IMR-90 (cell line): ENCODE data around the gene TTC28. TPM values are rescaled to one million over a fixed set of nuclear protein-coding genes. Genes with fewer than 3 reads are reported as not detected.

Source experiments
- ATAC-seq: fragments of 200-7000 bp; cut with Tn5 transposase; 2 replicates; pipeline ENCODE4 v1.9.1; 2020; ENCODE audit warnings: low read depth, mild to moderate bottlenecking, moderate library complexity
- BruUV-seq: library from RNA; stranded (reverse); fragments of 400-500 nt; replicated peaks from 2 replicates; lab custom pipeline; 2021; lab: Mats Ljungman, UMichigan
- CTCF ChIA-PET: fragments of 300-600 bp; formaldehyde crosslinking; extraction: SDS; loops from one replicate; lab custom pipeline; 2021; ENCODE audit warnings: antibody characterized with exemption; lab: Yijun Ruan, JAX
- POLR2A ChIA-PET: fragments of 300-600 bp; sonication (Branson Sonifier 250); formaldehyde crosslinking; loops from one replicate; lab custom pipeline; 2022; ENCODE audit warnings: antibody characterized with exemption; ENCODE audit not compliant: unreplicated experiment; lab: Charles Lee
- DNase-seq: peaks from one replicate; pipeline ENCODE4 v3.0.0; 2013
- H2AFZ ChIP-seq: replicated peaks from 2 replicates; pipeline ENCODE3; 2013; ENCODE audit warnings: low read length, mild to moderate bottlenecking; ENCODE audit not compliant: poor library complexity
- H2AK5ac ChIP-seq: 2 replicates; pipeline ENCODE4 v1.6.1; 2013; ENCODE audit warnings: low read depth, low read length, inconsistent platforms
- H2AK9ac ChIP-seq: replicated peaks from 2 replicates; pipeline ENCODE3; 2013; ENCODE audit warnings: mild to moderate bottlenecking, low read depth, low read length, moderate library complexity; ENCODE audit not compliant: poor library complexity
- H2BK120ac ChIP-seq: 2 replicates; pipeline ENCODE4 v1.6.1; 2013; ENCODE audit warnings: low read depth, low read length, inconsistent platforms
- H2BK15ac ChIP-seq: 3 replicates; pipeline ENCODE4 v1.6.1; 2013; ENCODE audit warnings: low read depth, low read length, inconsistent platforms
- H2BK20ac ChIP-seq: 2 replicates; pipeline ENCODE4 v1.6.1; 2013; ENCODE audit warnings: low read depth, mild to moderate bottlenecking, inconsistent platforms, low read length, moderate library complexity
- H2BK5ac ChIP-seq: 2 replicates; pipeline ENCODE4 v1.6.1; 2013; ENCODE audit warnings: mild to moderate bottlenecking, low read depth, low read length, inconsistent platforms; ENCODE audit not compliant: poor library complexity, severe bottlenecking
- H3K14ac ChIP-seq: replicated peaks from 2 replicates; pipeline ENCODE4 v1.6.1; 2013; ENCODE audit warnings: low read depth, low read length, inconsistent platforms
- H3K18ac ChIP-seq: 2 replicates; pipeline ENCODE4 v1.6.1; 2013; ENCODE audit warnings: low read depth, low read length, control low read depth
- H3K23ac ChIP-seq: 2 replicates; pipeline ENCODE4 v1.6.1; 2013; ENCODE audit warnings: low read depth, low read length, inconsistent platforms
- H3K27ac ChIP-seq: 2 replicates; pipeline ENCODE4 v1.5.1; 2013; ENCODE audit warnings: mild to moderate bottlenecking, control low read depth, low read length; ENCODE audit not compliant: insufficient read depth
- H3K27me3 ChIP-seq: 2 replicates; pipeline ENCODE4 v1.6.1; 2013; ENCODE audit warnings: low read length; ENCODE audit not compliant: control insufficient read depth, insufficient read depth
- H3K36me3 ChIP-seq: 2 replicates; pipeline ENCODE4 v1.6.1; 2013; ENCODE audit warnings: low read length, mixed read lengths; ENCODE audit not compliant: control insufficient read depth, insufficient read depth
- H3K4ac ChIP-seq: 2 replicates; pipeline ENCODE4 v1.6.1; 2013; ENCODE audit warnings: low read depth, low read length, inconsistent platforms
- H3K4me1 ChIP-seq: 2 replicates; pipeline ENCODE4 v1.6.1; 2013; ENCODE audit warnings: low read length, mixed read lengths; ENCODE audit not compliant: control insufficient read depth, insufficient read depth
- H3K4me2 ChIP-seq: 2 replicates; pipeline ENCODE4 v1.6.1; 2013; ENCODE audit warnings: low read depth, mild to moderate bottlenecking, control low read depth, low read length, moderate library complexity
- H3K4me3 ChIP-seq: 2 replicates; pipeline ENCODE4 v1.5.1; 2013; ENCODE audit warnings: low read depth, mild to moderate bottlenecking, control low read depth, low read length, moderate library complexity; ENCODE audit not compliant: insufficient read depth
- H3K56ac ChIP-seq: 2 replicates; pipeline ENCODE4 v1.6.1; 2013; ENCODE audit warnings: low read length, inconsistent platforms; ENCODE audit not compliant: insufficient read depth; ENCODE audit errors: extremely low read depth
- H3K79me1 ChIP-seq, 2 experiments: 2 replicates each; pipeline ENCODE4 v1.6.1; 2013; ENCODE audit warnings: low read length in 2 of 2, inconsistent platforms in 1 of 2, low read depth in 1 of 2
- H3K9ac ChIP-seq: 2 replicates; pipeline ENCODE4 v1.6.1; 2013; ENCODE audit warnings: low read depth, low read length, control low read depth
- H3K9me1 ChIP-seq: 2 replicates; pipeline ENCODE4 v1.6.1; 2013; ENCODE audit warnings: low read length, inconsistent platforms; ENCODE audit not compliant: insufficient read depth
- H3K9me3 ChIP-seq: 2 replicates; pipeline ENCODE4 v1.6.1; 2013; ENCODE audit warnings: low read length; ENCODE audit not compliant: control insufficient read depth, insufficient read depth
- H4K20me1 ChIP-seq: 2 replicates; pipeline ENCODE4 v1.6.1; 2013; ENCODE audit warnings: low read length, inconsistent platforms; ENCODE audit not compliant: insufficient read depth
- H4K5ac ChIP-seq: 2 replicates; pipeline ENCODE4 v1.6.1; 2013; ENCODE audit warnings: mild to moderate bottlenecking, low read depth, low read length, control low read depth
- H4K8ac ChIP-seq, 2 experiments: 2 replicates each; pipeline ENCODE4 v1.6.1; 2013; ENCODE audit warnings: low read depth in 2 of 2, low read length in 2 of 2, control low read depth in 1 of 2, inconsistent platforms in 1 of 2
- H4K91ac ChIP-seq: 2 replicates; pipeline ENCODE4 v1.6.1; 2013; ENCODE audit warnings: low read depth, low read length, inconsistent platforms; ENCODE audit not compliant: insufficient read depth
- CEBPB ChIP-seq: IDR thresholded peaks from 2 replicates; pipeline ENCODE4 v1.6.1; 2012; ENCODE audit warnings: low read depth, low read length, improper control_type of control experiment
- CHD1 ChIP-seq: IDR thresholded peaks from 2 replicates; pipeline ENCODE4 v1.6.1; 2012; ENCODE audit warnings: low read depth, low read length, improper control_type of control experiment
- CTCF ChIP-seq: conservative IDR thresholded peaks from 2 replicates; pipeline ENCODE4 v1.5.1; 2012; ENCODE audit warnings: mild to moderate bottlenecking, low read depth, low read length, improper control_type of control experiment
- ELK1 ChIP-seq: fragments of 150-350 bp; IDR thresholded peaks from 2 replicates; pipeline ENCODE4 v1.6.1; 2016; ENCODE audit warnings: low read depth, mild to moderate bottlenecking, low read length, moderate library complexity, borderline replicate concordance
- MAFK ChIP-seq: IDR thresholded peaks from 2 replicates; pipeline ENCODE4 v1.6.1; 2012; ENCODE audit warnings: low read depth, low read length, improper control_type of control experiment
- MAZ ChIP-seq: IDR thresholded peaks from 2 replicates; pipeline ENCODE4 v1.6.1; 2012; ENCODE audit warnings: low read depth, mild to moderate bottlenecking, low read length, improper control_type of control experiment, moderate library complexity, borderline replicate concordance
- POLR2A ChIP-seq: IDR thresholded peaks from 2 replicates; pipeline ENCODE4 v1.6.1; 2012; ENCODE audit warnings: mild to moderate bottlenecking, low read depth, low read length
- RAD21 ChIP-seq: IDR thresholded peaks from 2 replicates; pipeline ENCODE4 v1.6.1; 2012; ENCODE audit warnings: low read length, improper control_type of control experiment
- RFX5 ChIP-seq: IDR thresholded peaks from 2 replicates; pipeline ENCODE4 v1.8.0; 2012; ENCODE audit warnings: low read depth, mild to moderate bottlenecking, low read length, moderate library complexity
- SMC3 ChIP-seq: fragments of 150-350 bp; IDR thresholded peaks from 2 replicates; pipeline ENCODE4 v1.6.1; 2016; ENCODE audit warnings: low read depth, mild to moderate bottlenecking, antibody characterized with exemption, low read length, moderate library complexity
- USF2 ChIP-seq: fragments of 150-350 bp; IDR thresholded peaks from 2 replicates; pipeline ENCODE4 v1.6.1; 2017; ENCODE audit warnings: mild to moderate bottlenecking, antibody characterized with exemption, low read length, low read depth
- WGBS, 2 experiments: methylation state at CpG; one replicate each; pipeline versions ENCODE4 v1.1.5 to v1.1.7; 2013; ENCODE audit warnings: missing lambda C conversion rate in 2 of 2; ENCODE audit not compliant: insufficient read length in 1 of 2; ENCODE audit errors: extremely low coverage in 2 of 2; 5-methylcytosine and 5-hydroxymethylcytosine counted together
- dilution Hi-C: fragments of 300-500 bp; cut with HindIII; formaldehyde crosslinking; loops from one replicate; pipeline ENCODE4 v1.14.3; 2018; ENCODE audit warnings: low sequenced_read_pairs; ENCODE audit not compliant: unreplicated experiment
- in situ Hi-C: fragments of 300-500 bp; cut with MboI; formaldehyde crosslinking; loops from 3 replicates; pipeline ENCODE4 v1.14.3; 2019; ENCODE audit warnings: low sequenced_read_pairs, inconsistent platforms, mixed read lengths
- intact Hi-C: fragments of 100-400 bp; cut with micrococcal nuclease; formaldehyde crosslinking; loops from 2 replicates; pipeline ENCODE4 v1.10.0; 2022
- polyA plus RNA-seq, 3 experiments: library from polyadenylated mRNA; depleted of rRNA; stranded (reverse); fragments of >200 nt; gene quantifications; 2 replicates each; pipeline ENCODE4 v1.2.3, GENCODE V29; 2012; ENCODE audit warnings: low replicate concordance in 1 of 3
- total RNA-seq: library from RNA; depleted of rRNA; stranded (reverse); fragments of >200 nt; gene quantifications from 2 replicates; pipeline ENCODE4 v1.2.3, GENCODE V29; 2012

TTC28 gene
- total and polyA plus RNA-seq, 2 of the 4 experiments (the other 2 are of a cell fraction) = 5.6 to 13.3 TPM

GRCh38 chr22:28132466-28132865, 547.2 kb downstream of the TTC28 start:
- no peak overlapping the region for H2AFZ ChIP-seq
- no peak overlapping the region for H2BK120ac ChIP-seq
- no peak overlapping the region for H3K4me3 ChIP-seq
- H4K5ac ChIP-seq = no peak overlapping the region
- H2BK15ac ChIP-seq = no peak overlapping the region
- no peaks in the 10 kb centered on the region; a peak in 1 of 4 replicates for H3K79me1 ChIP-seq
- no peak overlapping the region for H2BK20ac ChIP-seq
- ChIA-PET POLR2A (no interaction called here), CTCF (interaction anchor here (1.1 kb wide), 1 partner anchor 25 kb away, joined by 4 read pairs; no protein-coding TSS in a partner anchor)
- DNase-seq (no peak), ATAC-seq (no peak)
- H2AK5ac ChIP-seq = no peak overlapping the region
- H3K56ac ChIP-seq = no peak overlapping the region
- no peak overlapping the region for H3K4ac ChIP-seq
- no peak overlapping the region for H3K18ac ChIP-seq
- H3K9me1 ChIP-seq = no peaks in the 10 kb centered on the region
- in situ Hi-C loops = no loop called here
- no peak overlapping the region for H3K4me2 ChIP-seq
- TF ChIP-seq USF2 (no peak), CHD1 (no peak), ELK1 (no peak), POLR2A (no peak), RFX5 (no peak), MAZ (no peak), RAD21 (no peak), MAFK (no peak), CEBPB (no peak), CTCF (no peak), SMC3 (no peak)
- no peaks in the 10 kb centered on the region for H3K4me1 ChIP-seq
- intact Hi-C loops = no loop called here
- no TSS peak for BruUV-seq
- no peaks in the 10 kb centered on the region for H3K36me3 ChIP-seq
- H3K9ac ChIP-seq = no peak overlapping the region
- WGBS, 2 experiments = 86% methylated on average over 1 of the region's 2 CpGs; no CpG with 5 or more reads in 1 of the 2 experiments
- no peak overlapping the region for H3K27ac ChIP-seq
- dilution Hi-C loops = no loop called here
- no peak overlapping the region for H3K23ac ChIP-seq
- H3K14ac ChIP-seq = no peak overlapping the region
- H3K27me3 ChIP-seq = no peaks in the 10 kb centered on the region
- H2BK5ac ChIP-seq = no peak overlapping the region
- H4K91ac ChIP-seq = no peak overlapping the region
- H3K9me3 ChIP-seq = peaks cover 3% of the 10 kb centered on the region
- H2AK9ac ChIP-seq = no peak overlapping the region
- no peaks in the 10 kb centered on the region for H4K20me1 ChIP-seq
- no peak overlapping the region for H4K8ac ChIP-seq
